MCF 10A (cell line): Measurements from ENCODE around the gene OPCML. TPM values are rescaled to one million over a fixed set of nuclear protein-coding genes. Genes with fewer than 3 reads are reported as not detected.

ENCODE experiments used
- BruUV-seq: library from RNA; stranded (reverse); fragments of 400-500 nt; replicated peaks from 2 replicates; lab custom pipeline; 2021; lab: Mats Ljungman, UMichigan
- CTCF ChIA-PET: fragments of 300-600 bp; sonication (Branson Sonifier 250); formaldehyde crosslinking; extraction: SDS; loops from one replicate; lab custom pipeline; 2021; ENCODE audit warnings: antibody characterized with exemption, inconsistent platforms; lab: Yijun Ruan, JAX
- POLR2A ChIA-PET: fragments of 300-600, 350-650 bp; sonication (Branson Sonifier 250); formaldehyde crosslinking; extraction: SDS; loops from one replicate; lab custom pipeline; 2020; ENCODE audit warnings: antibody characterized with exemption, inconsistent platforms; lab: Yijun Ruan, JAX
- DNase-seq: peaks from one replicate; pipeline ENCODE4 v3.0.0-alpha.2; 2018; ENCODE audit not compliant: unreplicated experiment
- H3K27ac Mint-ChIP-seq: one replicate; pipeline ENCODE4 v1.8.0; 2022; ENCODE audit warnings: mild to moderate bottlenecking, low read depth, mixed read lengths; ENCODE audit not compliant: unreplicated experiment
- H3K27me3 Mint-ChIP-seq: one replicate; pipeline ENCODE4 v1.8.0; 2022; ENCODE audit warnings: mixed read lengths; ENCODE audit not compliant: insufficient read depth, unreplicated experiment
- H3K36me3 Mint-ChIP-seq: one replicate; pipeline ENCODE4 v1.8.0; 2022; ENCODE audit warnings: mild to moderate bottlenecking, moderate library complexity, mixed read lengths; ENCODE audit not compliant: insufficient read depth, unreplicated experiment
- H3K4me1 Mint-ChIP-seq: one replicate; pipeline ENCODE4 v1.8.0; 2022; ENCODE audit warnings: mixed read lengths; ENCODE audit not compliant: insufficient read depth, unreplicated experiment
- H3K4me3 Mint-ChIP-seq: one replicate; pipeline ENCODE4 v1.8.0; 2022; ENCODE audit warnings: mild to moderate bottlenecking, moderate library complexity, mixed read lengths; ENCODE audit not compliant: unreplicated experiment
- H3K9me3 Mint-ChIP-seq: one replicate; pipeline ENCODE4 v1.8.0; 2022; ENCODE audit warnings: mixed read lengths; ENCODE audit not compliant: unreplicated experiment
- CTCF ChIP-seq: fragments of 200-600 bp; IDR thresholded peaks from one replicate; pipeline ENCODE4 v1.8.0; 2022; ENCODE audit warnings: antibody characterized with exemption, mild to moderate bottlenecking; ENCODE audit not compliant: unreplicated experiment
- intact Hi-C: fragments of 100-400 bp; cut with micrococcal nuclease; formaldehyde crosslinking; loops from 2 replicates; pipeline ENCODE4 v1.14.1; 2022
- total RNA-seq: library from RNA; stranded (reverse); gene quantifications from 2 replicates; pipeline ENCODE4 v1.2.3, GENCODE V29; 2022

OPCML gene
- total RNA-seq, 1 experiment from 2014 or later = not detected

DNA sequence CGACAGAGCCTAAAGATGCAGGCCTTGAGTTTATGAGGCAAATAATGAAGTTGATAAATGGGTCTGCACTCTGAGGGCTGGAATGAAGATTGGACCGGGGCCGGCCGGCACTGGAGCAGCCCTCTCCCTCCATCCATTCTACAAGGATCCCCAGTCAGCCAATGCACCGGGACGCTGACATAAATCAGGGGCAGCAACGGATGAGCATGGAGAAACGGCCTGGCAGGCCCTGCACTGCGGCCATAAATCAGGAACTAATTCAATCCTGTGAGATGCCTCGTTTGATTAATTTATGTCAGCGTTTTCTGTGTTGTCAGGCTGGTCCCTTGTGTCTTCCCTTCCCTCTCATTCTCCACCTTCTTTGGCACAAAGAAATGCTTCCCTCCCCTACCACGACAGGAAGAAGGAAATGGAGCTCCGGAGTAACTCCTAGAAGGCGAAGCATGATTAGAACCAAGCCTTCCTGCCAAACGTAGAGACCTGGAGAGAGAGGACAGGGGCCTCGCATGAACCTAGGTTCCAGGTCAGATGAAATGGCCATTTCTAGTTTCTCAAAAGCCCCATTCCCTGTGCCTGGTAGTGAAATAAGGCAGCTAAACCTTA lies 358.4 kb downstream of the OPCML start:
- no peaks in the 10 kb centered on the region for H3K27me3 Mint-ChIP-seq
- no peak for DNase-seq
- CTCF ChIA-PET = interaction anchor here (0.7 kb wide), 1 partner anchor 127 kb away, joined by 3 read pairs; no protein-coding TSS in a partner anchor
- H3K27ac Mint-ChIP-seq = no peak overlapping the region
- peaks cover 15% of the 10 kb centered on the region for H3K9me3 Mint-ChIP-seq
- H3K4me1 Mint-ChIP-seq = no peaks in the 10 kb centered on the region
- POLR2A ChIA-PET = no interaction called here
- TF ChIP-seq CTCF = no peak
- no peaks in the 10 kb centered on the region for H3K36me3 Mint-ChIP-seq
- H3K4me3 Mint-ChIP-seq = no peak overlapping the region
- BruUV-seq = no TSS peak
- intact Hi-C loops = no loop called here

DNA sequence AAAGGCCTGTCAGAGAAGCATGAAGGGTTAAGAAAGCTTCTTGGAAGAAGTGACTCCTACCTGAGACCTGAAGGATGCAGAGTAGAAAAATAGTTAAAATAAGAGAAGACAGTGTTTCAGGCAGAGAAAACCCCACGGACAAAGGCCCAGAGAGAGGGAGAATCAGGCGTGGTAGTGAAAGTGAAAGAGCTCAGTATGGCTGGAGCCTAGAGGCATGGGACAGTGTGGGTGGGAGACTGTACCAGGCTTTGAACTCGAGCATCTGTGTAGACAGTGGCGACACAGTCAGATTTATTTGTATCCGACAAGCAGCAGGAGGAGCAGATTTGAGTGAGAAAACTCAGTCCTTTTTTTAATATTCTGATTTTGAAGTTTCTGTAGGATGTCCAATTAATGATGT lies 360.0 kb downstream of the OPCML start:
- DNase-seq = no peak
- peaks cover 25% of the 10 kb centered on the region for H3K9me3 Mint-ChIP-seq
- ChIA-PET CTCF (interaction anchor here (0.6 to 1.4 kb wide), 2 partner anchors 37 to 139 kb away, joined by 3 read pairs; no protein-coding TSS in a partner anchor), POLR2A (no interaction called here)
- no TSS peak for BruUV-seq
- H3K27me3 Mint-ChIP-seq = no peaks in the 10 kb centered on the region
- no peak for TF ChIP-seq CTCF
- intact Hi-C loops = no loop called here
- H3K4me3 Mint-ChIP-seq = no peak overlapping the region
- H3K27ac Mint-ChIP-seq = no peak overlapping the region
- no peaks in the 10 kb centered on the region for H3K4me1 Mint-ChIP-seq
- H3K36me3 Mint-ChIP-seq = peaks cover 4% of the 10 kb centered on the region

GRCh38 chr11:133171374-133171773 lies 360.9 kb downstream of the OPCML start:
- ChIA-PET POLR2A (no interaction called here), CTCF (interaction anchor here (1.4 kb wide), 1 partner anchor 36 kb away, joined by 3 read pairs; no protein-coding TSS in a partner anchor)
- TF ChIP-seq CTCF = no peak
- no TSS peak for BruUV-seq
- no peak overlapping the region for H3K4me3 Mint-ChIP-seq
- H3K36me3 Mint-ChIP-seq = peaks cover 4% of the 10 kb centered on the region
- DNase-seq = no peak
- peaks cover 25% of the 10 kb centered on the region for H3K9me3 Mint-ChIP-seq
- H3K27ac Mint-ChIP-seq = no peak overlapping the region
- H3K4me1 Mint-ChIP-seq = no peaks in the 10 kb centered on the region
- no peaks in the 10 kb centered on the region for H3K27me3 Mint-ChIP-seq
- intact Hi-C loops = no loop called here

DNA sequence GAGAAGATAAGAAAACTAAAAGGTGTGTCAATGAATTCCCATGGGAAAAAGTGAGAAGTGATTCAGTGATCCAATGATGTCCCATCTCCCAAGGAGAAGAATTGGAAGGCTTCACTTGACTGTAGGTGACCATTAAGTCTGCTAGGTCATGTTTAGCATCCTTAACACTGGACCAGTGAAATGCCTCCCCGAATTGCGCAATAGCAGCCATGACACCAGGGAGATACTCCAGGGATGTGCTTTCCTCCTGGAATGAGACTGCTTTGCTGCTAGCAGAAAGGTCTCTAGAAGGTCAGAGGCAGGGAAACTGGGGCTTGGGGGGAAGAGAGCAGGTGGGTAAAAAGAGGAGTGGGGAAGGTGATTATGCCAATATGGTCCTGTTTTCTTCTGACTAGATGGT lies 364.3 kb downstream of the OPCML start:
- H3K4me1 Mint-ChIP-seq = no peaks in the 10 kb centered on the region
- CTCF ChIA-PET = interaction anchor here (0.6 to 1.3 kb wide), 4 partner anchors 22 to 135 kb away, joined by 3 to 4 read pairs (median 4); no protein-coding TSS in a partner anchor
- H3K36me3 Mint-ChIP-seq = peaks cover 4% of the 10 kb centered on the region
- POLR2A ChIA-PET = no interaction called here
- intact Hi-C loops = no loop called here
- no peak overlapping the region for H3K4me3 Mint-ChIP-seq
- no TSS peak for BruUV-seq
- DNase-seq = no peak
- no peak overlapping the region for H3K27ac Mint-ChIP-seq
- peaks cover 25% of the 10 kb centered on the region for H3K9me3 Mint-ChIP-seq
- H3K27me3 Mint-ChIP-seq = no peaks in the 10 kb centered on the region
- no peak for TF ChIP-seq CTCF
